H1 (cell line): Measurements from ENCODE around the gene GPD1L. TPM values are rescaled to one million over a fixed set of nuclear protein-coding genes. Genes with fewer than 3 reads are reported as not detected.

Experiments
- CTCF ChIA-PET: fragments of 300-600 bp; sonication (Branson Sonifier 250); formaldehyde crosslinking; loops from one replicate; lab custom pipeline; 2021; ENCODE audit not compliant: partially characterized antibody; lab: Charles Lee
- POLR2A ChIA-PET: fragments of 300-600 bp; sonication (Branson Sonifier 250); formaldehyde crosslinking; loops from one replicate; lab custom pipeline; 2021; ENCODE audit warnings: inconsistent platforms; ENCODE audit not compliant: partially characterized antibody; lab: Charles Lee
- DNase-seq, 2 experiments: peaks; one replicate each; pipeline versions ENCODE4 v3.0.0 to v3.0.0-alpha.2; 2010 to 2022; ENCODE audit warnings: low spot score in 2 of 2, low read depth in 1 of 2, mixed read lengths in 1 of 2
- FAIRE-seq: peaks from 2 replicates; lab custom pipeline; 2011; peaks lifted over from hg19 to GRCh38; lab: Jason Lieb, UNC
- H2AFZ ChIP-seq: 2 replicates; pipeline ENCODE4 v1.8.1; 2012; ENCODE audit warnings: low read length, inconsistent platforms
- H2AK5ac ChIP-seq: 2 replicates; pipeline ENCODE4 v1.6.1; 2013; ENCODE audit warnings: low read depth, low read length
- H2BK120ac ChIP-seq: replicated peaks from 2 replicates; pipeline ENCODE3; 2013; ENCODE audit warnings: low read depth, low read length, inconsistent platforms
- H2BK12ac ChIP-seq: 2 replicates; pipeline ENCODE4 v1.6.1; 2013; ENCODE audit warnings: low read depth, low read length
- H2BK15ac ChIP-seq: 2 replicates; pipeline ENCODE4 v1.6.1; 2013; ENCODE audit warnings: low read length
- H2BK20ac ChIP-seq: 2 replicates; pipeline ENCODE4 v1.6.1; 2013; ENCODE audit warnings: low read length
- H2BK5ac ChIP-seq: 2 replicates; pipeline ENCODE4 v1.6.1; 2013; ENCODE audit warnings: low read depth, low read length
- H3K14ac ChIP-seq: 2 replicates; pipeline ENCODE4 v1.6.1; 2013; ENCODE audit warnings: inconsistent platforms; ENCODE audit not compliant: insufficient read length
- H3K18ac ChIP-seq: 2 replicates; pipeline ENCODE4 v1.6.1; 2013; ENCODE audit warnings: low read length; ENCODE audit errors: extremely low read depth
- H3K23ac ChIP-seq: 2 replicates; pipeline ENCODE4 v1.6.1; 2013; ENCODE audit warnings: inconsistent platforms; ENCODE audit not compliant: insufficient read length
- H3K23me2 ChIP-seq: 2 replicates; pipeline ENCODE4 v1.6.1; 2013; ENCODE audit warnings: low read depth, low read length
- H3K27ac ChIP-seq: 2 replicates; pipeline ENCODE4 v1.6.1; 2011; ENCODE audit warnings: low read depth, low read length, inconsistent platforms
- H3K27me3 ChIP-seq, 4 experiments: replicated peaks in 1 of 4; 1 replicate in 1 of 4; 2 replicates in 3 of 4; pipeline versions ENCODE4 v1.6.1 to v1.8.1; 2011 to 2013; ENCODE audit warnings: low read length in 3 of 4, mild to moderate bottlenecking in 3 of 4, inconsistent platforms in 2 of 4, mixed read lengths in 2 of 4, moderate library complexity in 1 of 4; ENCODE audit not compliant: control insufficient read depth in 3 of 4, insufficient read depth in 3 of 4; ENCODE audit errors: extremely low read depth in 1 of 4
- H3K36me3 ChIP-seq, 4 experiments: 2 replicates each; pipeline versions ENCODE4 v1.6.1 to v1.8.1; 2011 to 2013; ENCODE audit warnings: mild to moderate bottlenecking in 4 of 4, low read length in 3 of 4, moderate library complexity in 2 of 4, control low read depth in 1 of 4, inconsistent platforms in 1 of 4; ENCODE audit not compliant: insufficient read depth in 4 of 4, control insufficient read depth in 2 of 4
- H3K4ac ChIP-seq: replicated peaks from 2 replicates; pipeline ENCODE3; 2013; ENCODE audit warnings: low read length, low read depth, mixed read lengths, inconsistent platforms; ENCODE audit not compliant: insufficient read length
- H3K4me1 ChIP-seq, 4 experiments: replicated peaks in 1 of 4; 1 replicate in 1 of 4; 2 replicates in 3 of 4; pipeline versions ENCODE4 v1.6.1 to v1.8.1; 2011 to 2013; ENCODE audit warnings: low read length in 3 of 4, inconsistent platforms in 2 of 4, mixed read lengths in 1 of 4; ENCODE audit not compliant: insufficient read depth in 4 of 4, control insufficient read depth in 3 of 4
- H3K4me2 ChIP-seq, 2 experiments: 2 replicates each; pipeline versions ENCODE4 v1.6.1 to v1.8.1; 2011 to 2013; ENCODE audit warnings: low read depth in 2 of 2, low read length in 2 of 2, control low read depth in 1 of 2, inconsistent platforms in 1 of 2, mild to moderate bottlenecking in 1 of 2; ENCODE audit not compliant: insufficient read depth in 1 of 2
- H3K4me3 ChIP-seq, 4 experiments: fragments of 200-600, 300-600 bp in 1 of 4; sonication (generic), shearing (Covaris generic), sonication (Bioruptor Twin) in 1 of 4; 2 replicates each; pipeline versions ENCODE4 v1.5.1 to v1.8.1; 2011 to 2016; ENCODE audit warnings: low read length in 4 of 4, low read depth in 3 of 4, control low read depth in 2 of 4, inconsistent platforms in 2 of 4, mild to moderate bottlenecking in 2 of 4, mixed read lengths in 1 of 4, moderate library complexity in 1 of 4; ENCODE audit not compliant: insufficient read depth in 2 of 4; ENCODE audit errors: extremely low read depth in 1 of 4
- H3K56ac ChIP-seq: replicated peaks from 2 replicates; pipeline ENCODE3; 2013; ENCODE audit warnings: low read depth, mild to moderate bottlenecking, mixed read lengths, low read length, inconsistent platforms; ENCODE audit not compliant: insufficient read length
- H3K79me1 ChIP-seq: 2 replicates; pipeline ENCODE4 v1.6.1; 2013; ENCODE audit warnings: low read depth, low read length, control low read depth
- H3K79me2 ChIP-seq, 2 experiments: 2 replicates each; pipeline versions ENCODE4 v1.6.1 to v1.8.1; 2012 to 2013; ENCODE audit warnings: low read length in 2 of 2, mild to moderate bottlenecking in 2 of 2, inconsistent platforms in 1 of 2; ENCODE audit not compliant: insufficient read depth in 2 of 2, control insufficient read depth in 1 of 2
- H3K9ac ChIP-seq, 4 experiments: replicated peaks in 1 of 4; 1 replicate in 1 of 4; 2 replicates in 3 of 4; pipeline versions ENCODE4 v1.6.1 to v1.8.1; 2011 to 2013; ENCODE audit warnings: low read depth in 3 of 4, low read length in 3 of 4, control low read depth in 2 of 4, mild to moderate bottlenecking in 2 of 4, moderate library complexity in 2 of 4, inconsistent platforms in 1 of 4; ENCODE audit errors: extremely low read depth in 1 of 4
- H3K9me3 ChIP-seq, 2 experiments: 2 replicates each; pipeline versions ENCODE4 v1.6.1 to v1.8.1; 2012 to 2013; ENCODE audit warnings: mild to moderate bottlenecking in 2 of 2, moderate library complexity in 2 of 2, control low read depth in 1 of 2, inconsistent platforms in 1 of 2, low read depth in 1 of 2, low read length in 1 of 2, mixed read lengths in 1 of 2; ENCODE audit not compliant: insufficient read depth in 2 of 2
- H4K20me1 ChIP-seq, 2 experiments: replicated peaks in 1 of 2; 2 replicates each; pipeline versions ENCODE3 to v1.8.1; 2011 to 2013; ENCODE audit warnings: inconsistent platforms in 2 of 2, low read length in 2 of 2, mild to moderate bottlenecking in 1 of 2; ENCODE audit not compliant: insufficient read depth in 2 of 2, control insufficient read depth in 1 of 2
- H4K5ac ChIP-seq: 2 replicates; pipeline ENCODE4 v1.6.1; 2013; ENCODE audit warnings: low read length, low read depth, mixed read lengths, inconsistent platforms; ENCODE audit not compliant: insufficient read length
- H4K8ac ChIP-seq: 2 replicates; pipeline ENCODE4 v1.8.0; 2013; ENCODE audit warnings: mild to moderate bottlenecking, moderate library complexity, low read length, inconsistent platforms; ENCODE audit not compliant: insufficient read depth; ENCODE audit errors: extremely low read depth
- H4K91ac ChIP-seq: replicated peaks from 2 replicates; pipeline ENCODE3; 2013; ENCODE audit warnings: low read length, mixed read lengths, inconsistent platforms; ENCODE audit not compliant: insufficient read length
- EP300 ChIP-seq, 2 experiments: IDR thresholded peaks; 1 replicate in 1 of 2; 2 replicates in 1 of 2; pipeline ENCODE4 v1.6.1; 2011 to 2012; ENCODE audit warnings: low read depth in 2 of 2, low read length in 2 of 2, mild to moderate bottlenecking in 2 of 2, borderline replicate concordance in 1 of 2, inconsistent platforms in 1 of 2, moderate library complexity in 1 of 2
- HDAC6 ChIP-seq: IDR thresholded peaks from one replicate; pipeline ENCODE4 v1.7.1; 2012; ENCODE audit warnings: low read depth, mild to moderate bottlenecking, inconsistent platforms, low read length, moderate library complexity
- JUND ChIP-seq: IDR thresholded peaks from 2 replicates; pipeline ENCODE4 v1.6.1; 2011; ENCODE audit warnings: mild to moderate bottlenecking, improper control_type of control experiment, low read length
- KDM4A ChIP-seq: IDR thresholded peaks from one replicate; pipeline ENCODE4 v1.7.1; 2012; ENCODE audit warnings: low read depth, mild to moderate bottlenecking, moderate library complexity, low read length, inconsistent platforms; ENCODE audit not compliant: severe bottlenecking
- NANOG ChIP-seq: IDR thresholded peaks from 2 replicates; pipeline ENCODE4 v1.6.1; 2011; ENCODE audit warnings: low read length, low read depth, mild to moderate bottlenecking, inconsistent platforms; ENCODE audit not compliant: insufficient read depth, poor library complexity, severe bottlenecking
- POLR2A ChIP-seq, 2 experiments: IDR thresholded peaks; 1 replicate in 1 of 2; 2 replicates in 1 of 2; pipeline ENCODE4 v1.6.1; 2011; ENCODE audit warnings: low read depth in 2 of 2, low read length in 2 of 2, mild to moderate bottlenecking in 2 of 2; ENCODE audit errors: control extremely low read depth in 1 of 2
- RFX5 ChIP-seq: IDR thresholded peaks from 2 replicates; pipeline ENCODE4 v1.6.1; 2011; ENCODE audit warnings: low read depth, low read length, improper control_type of control experiment, borderline replicate concordance
- SP2 ChIP-seq: IDR thresholded peaks from 2 replicates; pipeline ENCODE4 v1.6.1; 2012; ENCODE audit warnings: mild to moderate bottlenecking, low read length, inconsistent platforms
- TAF1 ChIP-seq: IDR thresholded peaks from 2 replicates; pipeline ENCODE4 v1.6.1; 2011; ENCODE audit warnings: mild to moderate bottlenecking, low read depth, low read length
- TAF7 ChIP-seq: optimal IDR thresholded peaks from 2 replicates; pipeline ENCODE3; 2011; ENCODE audit warnings: low read depth, mild to moderate bottlenecking, inconsistent platforms, low read length, moderate library complexity, borderline replicate concordance
- ZNF274 ChIP-seq: IDR thresholded peaks from 2 replicates; pipeline ENCODE4 v1.7.0; 2012; ENCODE audit warnings: low read length, borderline replicate concordance; ENCODE audit errors: extremely low read depth
- WGBS, 2 experiments: shearing (Covaris generic) in 1 of 2; methylation state at CpG; one replicate each; pipeline versions ENCODE4 v1.1.6 to v1.1.7; 2013 to 2015; ENCODE audit warnings: low lambda C conversion rate in 2 of 2, mixed read lengths in 2 of 2, inconsistent platforms in 1 of 2, low coverage in 1 of 2, missing lambda C conversion rate in 1 of 2; ENCODE audit not compliant: insufficient replicate concordance in 2 of 2, insufficient coverage in 1 of 2, insufficient read length in 1 of 2; ENCODE audit errors: extremely low coverage in 1 of 2, missing lambda C conversion rate in 1 of 2; 5-methylcytosine and 5-hydroxymethylcytosine counted together
- polyA plus RNA-seq, 7 experiments: library from polyadenylated mRNA; depleted of rRNA in 3 of 7; stranded (reverse) in 5 of 7; unstranded in 2 of 7; fragments of >200 nt in 5 of 7; fragments of 200-250 nt in 2 of 7; gene quantifications; 1 replicate in 5 of 7; 2 replicates in 1 of 7; 4 replicates in 1 of 7; pipeline versions ENCODE4 v1.2.1 to v1.2.3, GENCODE V29; 2011 to 2013; ENCODE audit warnings: missing spikeins in 2 of 7, mixed read lengths in 2 of 7
- total RNA-seq: library from RNA; stranded (reverse); fragmentation: NEBNext Ultra II Directional; extraction: Animal tissue kit (Norgen Biotek cat#: 25700); gene quantifications from 2 replicates; pipeline ENCODE4 v1.2.1, GENCODE V29; 2021

GPD1L gene
- total and polyA plus RNA-seq, 2 of the 8 experiments (the other 6 are each of a cell fraction or from before 2014, with no cell fraction given) = 2.4 to 8.4 TPM

DNA sequence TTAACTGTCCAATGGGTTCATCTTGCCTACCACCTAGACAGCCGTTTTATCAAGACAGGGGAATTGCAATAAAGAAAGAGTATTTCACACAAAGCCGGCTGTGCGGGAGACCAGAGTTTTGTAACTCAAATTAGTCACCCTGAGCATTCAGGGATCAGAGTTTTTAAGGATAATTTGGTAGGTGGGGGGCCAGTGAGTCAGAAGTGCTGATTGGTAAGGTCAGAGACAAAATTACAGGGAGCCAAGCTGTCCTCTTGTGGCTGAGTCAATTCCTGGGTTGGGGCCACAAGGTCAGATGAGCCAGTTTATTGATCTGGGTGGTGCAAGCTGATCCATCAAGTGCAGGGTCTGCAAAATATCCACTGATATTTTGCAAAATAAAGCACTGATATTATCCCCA lies 29.9 kb upstream of the GPD1L start:
- no peak overlapping the region for H3K4me3 ChIP-seq

More for the DNA sequence above, 29.9 kb upstream of the GPD1L start:
- Histone ChIP-seq H4K8ac (no peak overlapping the region), H3K27me3 (no peaks in the 10 kb centered on the region), H3K23ac (no peak overlapping the region), H3K4me2 (no peak overlapping the region), H3K56ac (no peak overlapping the region), H3K9ac (no peak overlapping the region), H2BK5ac (no peak overlapping the region), H3K27ac (no peak overlapping the region), H3K9me3 (no peaks in the 10 kb centered on the region), H3K4ac (no peak overlapping the region), H3K79me2 (no peaks in the 10 kb centered on the region), H2AFZ (peak overlapping the region; percentile 82; the same call in 1 of the 2 replicates), H4K20me1 (no peaks in the 10 kb centered on the region), H2BK120ac (no peak overlapping the region), H3K79me1 (no peaks in the 10 kb centered on the region), H2BK15ac (no peak overlapping the region), H4K91ac (no peak overlapping the region), H2BK12ac (no peak overlapping the region), H2BK20ac (no peak overlapping the region), H4K5ac (no peak overlapping the region), H3K36me3 (no peaks in the 10 kb centered on the region), H3K18ac (no peak overlapping the region), H3K14ac (no peak overlapping the region), H3K4me1 (no peaks in the 10 kb centered on the region), H3K23me2 (no peaks in the 10 kb centered on the region), H2AK5ac (no peak overlapping the region)
- DNase-seq (peak in 1 of 2 experiments; percentile 31), FAIRE-seq (no peak)
- no peak for TF ChIP-seq NANOG
- TF ChIP-seq SP2 = no peak
- no peak for TF ChIP-seq ZNF274
- no peak for TF ChIP-seq RFX5
- no peak for TF ChIP-seq HDAC6
- no peak for TF ChIP-seq TAF1
- TF ChIP-seq POLR2A (IDR thresholded peaks at IDR 0.05; ENCODE audit: control extremely low read depth in 1 of 2, low read depth in 2 of 2, low read length in 2 of 2) = no peak
- no peak for TF ChIP-seq EP300 (IDR thresholded peaks at IDR 0.05; ENCODE audit: borderline replicate concordance in 1 of 2, low read depth in 2 of 2, low read length in 2 of 2)
- TF ChIP-seq KDM4A = no peak
- no peak for TF ChIP-seq JUND
- TF ChIP-seq TAF7 = no peak
- 90% methylated on average over 3 of the region's 3 CpGs; no CpG with 5 or more reads in 1 of the 2 experiments for WGBS, 2 experiments
- ChIA-PET CTCF (no interaction called here), POLR2A (no interaction called here)
